ENCODE results near the gene CTAGE15.
"Not testable (repeated sequence)": the region's sequence is repeated elsewhere in the genome, so short reads cannot be mapped to it uniquely, and the experiment has no call there.

Gene CTAGE15

GRCh38 chr7:143571501-143571900 lies at the start of gene CTAGE15:
Gene CTAGE15, plus strand, starts transcription at chr7:143571801. Its CDS starts 17 bp downstream, at chr7:143571818.
- DNase-seq: not testable (repeated sequence)

- not testable (repeated sequence) for DNase-seq
Measured at GRCh38 chr7:143522309-143522916, 49.2 kb upstream of the CTAGE15 start.

GRCh38 chr7:143531169-143531926 lies 40.3 kb upstream of the CTAGE15 start:
- DNase-seq: not testable (repeated sequence)

- DNase-seq: not testable (repeated sequence)
Measured at GRCh38 chr7:143531932-143532331, 39.7 kb upstream of the CTAGE15 start.

GRCh38 chr7:143533213-143533839 lies 38.3 kb upstream of the CTAGE15 start:
- DNase-seq: not testable (repeated sequence)

- DNase-seq: not testable (repeated sequence)
Measured at GRCh38 chr7:143536443-143536842, 35.2 kb upstream of the CTAGE15 start.

GRCh38 chr7:143543288-143544038 lies 28.1 kb upstream of the CTAGE15 start:
- DNase-seq: not testable (repeated sequence)

GRCh38 chr7:143555968-143556367 lies 15.6 kb upstream of the CTAGE15 start:
- not testable (repeated sequence) for DNase-seq

GRCh38 chr7:143563306-143563705 lies 8.3 kb upstream of the CTAGE15 start:
- DNase-seq: not testable (repeated sequence)

GRCh38 chr7:143566001-143566400 lies 5.6 kb upstream of the CTAGE15 start:
- not testable (repeated sequence) for DNase-seq

GRCh38 chr7:143588183-143588582 lies 16.6 kb downstream of the CTAGE15 start:
- DNase-seq: not testable (repeated sequence)

- not testable (repeated sequence) for DNase-seq
Measured at GRCh38 chr7:143589897-143590296, 18.3 kb downstream of the CTAGE15 start.

- DNase-seq: not testable (repeated sequence)
Measured at GRCh38 chr7:143598086-143598485, 26.5 kb downstream of the CTAGE15 start.

GRCh38 chr7:143603549-143603948 lies 31.9 kb downstream of the CTAGE15 start:
- not testable (repeated sequence) for DNase-seq

- not testable (repeated sequence) for DNase-seq
Measured at GRCh38 chr7:143606088-143606487, 34.5 kb downstream of the CTAGE15 start.

GRCh38 chr7:143615545-143615944 lies 43.9 kb downstream of the CTAGE15 start:
- DNase-seq: not testable (repeated sequence)

- DNase-seq: not testable (repeated sequence)
Measured at GRCh38 chr7:143617204-143617603, 45.6 kb downstream of the CTAGE15 start.

- not testable (repeated sequence) for DNase-seq
Measured at GRCh38 chr7:143620058-143620457, 48.5 kb downstream of the CTAGE15 start.

- not testable (repeated sequence) for DNase-seq
Measured at GRCh38 chr7:143620646-143621045, 49.0 kb downstream of the CTAGE15 start, which contains the start of gene TCAF2. Gene TCAF2, plus strand, starts transcription at chr7:143620974.

- DNase-seq: not testable (repeated sequence)
Measured at GRCh38 chr7:143621175-143621574, 49.6 kb downstream of the CTAGE15 start.

- not testable (repeated sequence) for DNase-seq
Measured at GRCh38 chr7:143622130-143622529, 50.5 kb downstream of the CTAGE15 start.

Data from DMS 273 treated with DMSO at 0.1 percent for 48 hours (cell line).